Left colon (tissue), 2 donors: ENCODE results near the gene ARFGAP1. TPM values are rescaled to one million over a fixed set of nuclear protein-coding genes. Genes with fewer than 3 reads are reported as not detected.

Experiments
- ATAC-seq: fragments of 200-7000 bp; cut with Tn5 transposase; one replicate; pipeline ENCODE4 v1.9.1; 2020; ENCODE audit warnings: mild to moderate bottlenecking, moderate library complexity
- DNase-seq, 2 donors: peaks; one replicate each; pipeline ENCODE4 v3.0.0-alpha.2; 2020
- intact Hi-C, 2 donors: fragments of 100-400 bp; cut with DNase I in 1 of 2; cut with micrococcal nuclease in 1 of 2; formaldehyde crosslinking; loops; one replicate each; pipeline versions ENCODE4 v1.11.2 to v1.14.0; 2022; cut with DNase I, micrococcal nuclease
- total RNA-seq, 2 donors: library from RNA; stranded (reverse); fragmentation: NEBNext Ultra II Directional; extraction: Animal tissue kit (Norgen Biotek cat#: 25700); gene quantifications; one replicate each; pipeline ENCODE4 v1.2.1, GENCODE V29; 2021
- donor health status: DM: no; HTN: no; CAD: no.
- donor health status: DM: yes; HTN: yes; CAD: no.

The ARFGAP1 gene
- total RNA-seq, 2 donors from 2014 or later, result 67.4 to 95.2 TPM

- intact Hi-C loops, result loop anchor here in 1 of 2 donors (5.0 kb wide), 1 partner anchor 71 kb away; no protein-coding TSS in a partner anchor
- DNase-seq, result no peak
- ATAC-seq, result no peak
Observed at GRCh38 chr20:63311186-63311832, 38.7 kb downstream of the ARFGAP1 start.

GRCh38 chr20:63311833-63312243 is 39.2 kb downstream of the ARFGAP1 start:
- DNase-seq (no peak), ATAC-seq (no peak)
- intact Hi-C loops, result loop anchor here in 1 of 2 donors (5.0 kb wide), 1 partner anchor 70 kb away; no protein-coding TSS in a partner anchor

GRCh38 chr20:63312273-63312672 is 39.7 kb downstream of the ARFGAP1 start:
- intact Hi-C loops, result loop anchor here in 1 of 2 donors (5.0 kb wide), 1 partner anchor 70 kb away; no protein-coding TSS in a partner anchor
- ATAC-seq (no peak), DNase-seq (no peak)

GRCh38 chr20:63312690-63313348 is 40.2 kb downstream of the ARFGAP1 start:
- no peak for ATAC-seq
- intact Hi-C loops, result loop anchor here in 1 of 2 donors (5.0 kb wide), 1 partner anchor 69 kb away; no protein-coding TSS in a partner anchor
- no peak for DNase-seq

- ATAC-seq (peak; percentile 15), DNase-seq (no peak)
- intact Hi-C loops, result loop anchor here in 1 of 2 donors (5.0 kb wide), 1 partner anchor 69 kb away; no protein-coding TSS in a partner anchor
Observed at GRCh38 chr20:63313349-63314014, 40.9 kb downstream of the ARFGAP1 start.

GRCh38 chr20:63314015-63314471 is 41.4 kb downstream of the ARFGAP1 start:
- intact Hi-C loops, result loop anchor here in 1 of 2 donors (5.0 kb wide), 1 partner anchor 68 kb away; no protein-coding TSS in a partner anchor
- no peak for DNase-seq

GRCh38 chr20:63314566-63315239 is 42.1 kb downstream of the ARFGAP1 start:
- DNase-seq (no peak), ATAC-seq (no peak)
- intact Hi-C loops, result loop anchor here in 1 of 2 donors (5.0 kb wide), 1 partner anchor 68 kb away; no protein-coding TSS in a partner anchor

More at GRCh38 chr20:63314015-63314471, 41.4 kb downstream of the ARFGAP1 start:
- no peak for ATAC-seq

GRCh38 chr20:63315240-63315689 is 42.7 kb downstream of the ARFGAP1 start:
- no peak for DNase-seq
- intact Hi-C loops, result no loop called here
- ATAC-seq, result no peak

GRCh38 chr20:63315731-63316491 is 43.3 kb downstream of the ARFGAP1 start:
- ATAC-seq (no peak), DNase-seq (no peak)
- intact Hi-C loops, result no loop called here

GRCh38 chr20:63316502-63316921 is 43.9 kb downstream of the ARFGAP1 start:
- DNase-seq, result no peak
- ATAC-seq, result no peak
- intact Hi-C loops, result no loop called here

GRCh38 chr20:63317061-63317460 is 44.4 kb downstream of the ARFGAP1 start:
- intact Hi-C loops, result no loop called here
- no peak for ATAC-seq
- no peak for DNase-seq

- intact Hi-C loops, result no loop called here
- ATAC-seq (no peak), DNase-seq (no peak)
Observed at GRCh38 chr20:63317601-63318291, 45.1 kb downstream of the ARFGAP1 start.

- no peak for ATAC-seq
- no peak for DNase-seq
- intact Hi-C loops, result no loop called here
Observed at GRCh38 chr20:63318391-63319163, 46.0 kb downstream of the ARFGAP1 start.

- ATAC-seq (no peak), DNase-seq (no peak)
- intact Hi-C loops, result no loop called here
Observed at GRCh38 chr20:63319164-63320040, 46.8 kb downstream of the ARFGAP1 start.

GRCh38 chr20:63320041-63320511 is 47.5 kb downstream of the ARFGAP1 start:
- DNase-seq (no peak), ATAC-seq (no peak)
- intact Hi-C loops, result no loop called here
